HepG2 (cell line): ENCODE data around the gene LAMB2. TPM values are rescaled to one million over a fixed set of nuclear protein-coding genes. Genes with fewer than 3 reads are reported as not detected.

ENCODE experiments used
- AHR ChIP-seq: IDR thresholded peaks from 2 replicates; pipeline ENCODE4 v1.6.1; 2018; ENCODE audit warnings: missing genetic modification reagents, missing compliant biosample characterization
- CCAR2 ChIP-seq: fragments of 200-400 bp; formaldehyde crosslinking; optimal IDR thresholded peaks from 2 replicates; pipeline ENCODE3; 2018; ENCODE audit warnings: low read depth, mild to moderate bottlenecking, low read length, moderate library complexity
- EP300 ChIP-seq, 3 experiments: sonication (generic) in 1 of 3; formaldehyde crosslinking in 1 of 3; IDR thresholded peaks; 2 replicates each; pipeline versions ENCODE4 v1.5.1 to v1.6.1; 2011 to 2020; ENCODE audit warnings: low read depth in 2 of 3, low read length in 2 of 3, borderline replicate concordance in 1 of 3, improper control_type of control experiment in 1 of 3, mild to moderate bottlenecking in 1 of 3, missing genetic modification reagents in 1 of 3, moderate library complexity in 1 of 3
- GLMP ChIP-seq: sonication (generic); formaldehyde crosslinking; IDR thresholded peaks from 2 replicates; pipeline ENCODE4 v1.9.0; 2021; ENCODE audit warnings: missing genetic modification reagents, mild to moderate bottlenecking, borderline replicate concordance
- IRF9 ChIP-seq: sonication (generic); formaldehyde crosslinking; IDR thresholded peaks from 2 replicates; pipeline ENCODE4 v1.8.0; 2022; ENCODE audit warnings: missing genetic modification reagents, mild to moderate bottlenecking, borderline replicate concordance
- PRDM4 ChIP-seq: sonication (generic); formaldehyde crosslinking; IDR thresholded peaks from 2 replicates; pipeline ENCODE4 v1.9.0; 2021; ENCODE audit warnings: missing genetic modification reagents, borderline replicate concordance
- SIX4 ChIP-seq: sonication (generic); formaldehyde crosslinking; IDR thresholded peaks from 2 replicates; pipeline ENCODE4 v1.4.0; 2020; ENCODE audit warnings: missing genetic modification reagents
- ZNF142 ChIP-seq: sonication (generic); formaldehyde crosslinking; IDR thresholded peaks from 2 replicates; pipeline ENCODE4 v1.4.0; 2020; ENCODE audit warnings: missing genetic modification reagents
- ZNF670 ChIP-seq: sonication (generic); formaldehyde crosslinking; IDR thresholded peaks from 2 replicates; pipeline ENCODE4 v1.8.0; 2022; ENCODE audit warnings: mild to moderate bottlenecking, missing genetic modification reagents, borderline replicate concordance
- ZNF704 ChIP-seq: sonication (generic); formaldehyde crosslinking; IDR thresholded peaks from 2 replicates; pipeline ENCODE4 v1.8.1; 2023; ENCODE audit warnings: mild to moderate bottlenecking, inconsistent platforms, moderate library complexity, missing genetic modification reagents, borderline replicate concordance
- ZNF775 ChIP-seq: sonication (generic); formaldehyde crosslinking; IDR thresholded peaks from 2 replicates; pipeline ENCODE4 v1.4.0; 2020; ENCODE audit warnings: missing genetic modification reagents, mild to moderate bottlenecking, moderate library complexity, borderline replicate concordance
- ZSCAN25 ChIP-seq: sonication (generic); formaldehyde crosslinking; IDR thresholded peaks from 2 replicates; pipeline ENCODE4 v1.8.0; 2022; ENCODE audit warnings: mild to moderate bottlenecking, missing genetic modification reagents
- polyA plus RNA-seq, 8 experiments: library from polyadenylated mRNA; depleted of rRNA in 3 of 8; stranded (reverse) in 7 of 8; unstranded in 1 of 8; fragments of >200 nt; fragmentation: Illumina TruSeq in 4 of 8; extraction: Trizol in 4 of 8; gene quantifications; 2 replicates each; pipeline versions ENCODE4 v1.2.1 to v1.2.3, GENCODE V29; 2011 to 2016; ENCODE audit warnings: low read depth in 4 of 8, missing spikeins in 1 of 8, mixed read lengths in 1 of 8; ENCODE audit not compliant: insufficient read depth in 1 of 8
- total RNA-seq, 5 experiments: library from RNA; depleted of rRNA; stranded (reverse); fragments of >200 nt; fragmentation: Illumina TruSeq; extraction: Trizol; gene quantifications; 2 replicates each; pipeline ENCODE4 v1.2.3, GENCODE V29; 2016; ENCODE audit warnings: low read depth in 1 of 5

LAMB2 gene
- total and polyA plus RNA-seq, 2 of the 13 experiments (the other 11 are each of a cell fraction or from before 2014, with no cell fraction given), result 208 to 443 TPM

GRCh38 chr3:49120438-49121131 lies 12.3 kb downstream of the LAMB2 start, which contains the start of gene USP19 (continued):
- 0 out of 2 replicates have a peak, but pooled peaks have one; percentile 49 for TF ChIP-seq PRDM4 (CRISPR knock-in tag)
- no peak for TF ChIP-seq ZNF775 (CRISPR knock-in tag)
- 0 out of 2 replicates have a peak, but pooled peaks have one; percentile 41 for TF ChIP-seq SIX4
- TF ChIP-seq ZNF142, result 0 out of 2 replicates have a peak, but pooled peaks have one; percentile 53
- TF ChIP-seq IRF9 (CRISPR knock-in tag), result peak; percentile 65; the same call in 1 of the 2 replicates
- TF ChIP-seq ZNF704, result no peak
- 0 out of 4 replicates have a peak, but pooled peaks of 1 of the 2 experiments have one; percentile 11 for TF ChIP-seq EP300 (IDR thresholded peaks at IDR 0.05; ENCODE audit: low read depth in 2 of 2, low read length in 2 of 2)
- no peak for TF ChIP-seq EP300 (CRISPR knock-in tag; IDR thresholded peaks at IDR 0.05; ENCODE audit: borderline replicate concordance)
- no peak; the same call in 1 of the 2 replicates for TF ChIP-seq ZNF670 (CRISPR knock-in tag)
- TF ChIP-seq ZSCAN25 (CRISPR knock-in tag), result no peak
- TF ChIP-seq CCAR2, result no peak
- 0 out of 2 replicates have a peak, but pooled peaks have one; percentile 49 for TF ChIP-seq AHR (CRISPR knock-in tag)
- TF ChIP-seq GLMP (CRISPR knock-in tag), result no peak
